CD4-positive, alpha-beta T cell (primary cell): ENCODE measurements around the gene BPHL. TPM values are rescaled to one million over a fixed set of nuclear protein-coding genes. Genes with fewer than 3 reads are reported as not detected.

Experiments
- ATAC-seq: fragments of 200-7000 bp; cut with Tn5 transposase; one replicate; pipeline ENCODE4 v1.10.0; 2022; ENCODE audit warnings: mild to moderate bottlenecking; ENCODE audit not compliant: poor library complexity
- CTCF ChIA-PET: fragments of 350-600 bp; sonication (Branson Sonifier 250); formaldehyde crosslinking; loops from one replicate; lab custom pipeline; 2021; ENCODE audit warnings: antibody characterized with exemption, inconsistent platforms; lab: Charles Lee
- POLR2A ChIA-PET: fragments of 350-600 bp; sonication (Branson Sonifier 250); formaldehyde crosslinking; loops from one replicate; lab custom pipeline; 2021; ENCODE audit warnings: antibody characterized with exemption, inconsistent platforms; lab: Charles Lee
- DNase-seq, 14 experiments: peaks; one replicate each; pipeline ENCODE4 v3.0.0-alpha.2; 2013 to 2020; ENCODE audit warnings: mixed read lengths in 2 of 14
- H3K27ac ChIP-seq, 2 donors: one replicate each; pipeline versions ENCODE4 v1.5.1 to v1.7.0; 2013; ENCODE audit warnings: low read length in 2 of 2, low read depth in 1 of 2, mild to moderate bottlenecking in 1 of 2
- H3K27me3 ChIP-seq, 2 experiments: 1 replicate in 1 of 2; 2 replicates in 1 of 2; pipeline versions ENCODE4 v1.6.1 to v1.7.0; 2013; ENCODE audit warnings: low read length in 2 of 2, control low read depth in 1 of 2, mild to moderate bottlenecking in 1 of 2, moderate library complexity in 1 of 2; ENCODE audit not compliant: insufficient read depth in 2 of 2, control insufficient read depth in 1 of 2
- H3K36me3 ChIP-seq: one replicate; pipeline ENCODE4 v1.6.1; 2013; ENCODE audit warnings: low read length, control low read depth; ENCODE audit not compliant: insufficient read depth
- H3K4me1 ChIP-seq: one replicate; pipeline ENCODE4 v1.6.1; 2013; ENCODE audit warnings: low read length, control low read depth; ENCODE audit not compliant: insufficient read depth
- H3K4me3 ChIP-seq: one replicate; pipeline ENCODE4 v1.5.1; 2013; ENCODE audit warnings: mild to moderate bottlenecking, low read length, moderate library complexity
- H3K9me3 ChIP-seq, 2 experiments: 1 replicate in 1 of 2; 2 replicates in 1 of 2; pipeline versions ENCODE4 v1.6.1 to v1.7.0; 2013; ENCODE audit warnings: low read length in 2 of 2, mild to moderate bottlenecking in 2 of 2, control low read depth in 1 of 2, moderate library complexity in 1 of 2; ENCODE audit not compliant: control insufficient read depth in 1 of 2, insufficient read depth in 1 of 2
- H3K27ac Mint-ChIP-seq: one replicate; pipeline ENCODE4 v1.8.0; 2020; ENCODE audit warnings: mixed read lengths
- H3K27me3 Mint-ChIP-seq: one replicate; pipeline ENCODE4 v1.8.0; 2021; ENCODE audit warnings: mixed read lengths
- H3K36me3 Mint-ChIP-seq: one replicate; pipeline ENCODE4 v1.8.0; 2021; ENCODE audit warnings: low read depth, mixed read lengths
- H3K4me1 Mint-ChIP-seq: one replicate; pipeline ENCODE4 v1.8.0; 2021; ENCODE audit warnings: low read depth, mixed read lengths
- H3K4me3 Mint-ChIP-seq: one replicate; pipeline ENCODE4 v1.8.0; 2020; ENCODE audit warnings: mild to moderate bottlenecking, mixed read lengths
- H3K9me3 Mint-ChIP-seq: one replicate; pipeline ENCODE4 v1.8.0; 2020; ENCODE audit warnings: mixed read lengths
- CTCF ChIP-seq: fragments of 200-600 bp; IDR thresholded peaks from one replicate; pipeline ENCODE4 v1.8.0; 2022; ENCODE audit warnings: antibody characterized with exemption, mild to moderate bottlenecking
- intact Hi-C, 2 experiments: fragments of 100-400 bp; cut with DNase I in 1 of 2; cut with micrococcal nuclease in 1 of 2; formaldehyde crosslinking; loops; one replicate each; pipeline versions ENCODE4 v1.15.1 to v1.9.0; 2023 to 2025; cut with DNase I, micrococcal nuclease
- total RNA-seq, 174 experiments: library from RNA in 2 of 174; stranded (reverse) in 2 of 174; gene quantifications; one replicate each; pipeline ENCODE4 v1.2.3 and lab custom pipeline; 2021 to 2026

The BPHL gene
- total RNA-seq, 2 experiments from 2014 or later: 5.2 to 5.7 TPM

GRCh38 chr6:3139090-3139903 is 20.8 kb downstream of the BPHL start:
- Histone ChIP-seq H3K27ac (no peak overlapping the region), H3K9me3 (no peaks in the 10 kb centered on the region), H3K36me3 (peaks cover 13% of the 10 kb centered on the region), H3K27me3 (no peaks in the 10 kb centered on the region), H3K4me1 (no peaks in the 10 kb centered on the region), H3K4me3 (no peak overlapping the region)
- DNase-seq (peak in 2 of 14 experiments; percentile 52 to 66), ATAC-seq (no peak)
- Mint-ChIP-seq H3K9me3 (no peaks in the 10 kb centered on the region), H3K27me3 (no peaks in the 10 kb centered on the region), H3K36me3 (peaks cover 78% of the 10 kb centered on the region), H3K4me1 (no peaks in the 10 kb centered on the region), H3K4me3 (no peak overlapping the region), H3K27ac (no peak overlapping the region)
- ChIA-PET CTCF (no interaction called here), POLR2A (interaction anchor here (1.4 kb wide), 1 partner anchor 17 kb away, joined by 3 read pairs; the partner anchor contains the start of gene TUBB2A)
- no peak for TF ChIP-seq CTCF
- intact Hi-C loops: no loop called here

- no peak overlapping the region for H3K27ac Mint-ChIP-seq
- no peak overlapping the region for H3K4me3 Mint-ChIP-seq
- no peaks in the 10 kb centered on the region for H3K9me3 Mint-ChIP-seq
- ChIA-PET POLR2A (interaction anchor here (1.4 kb wide), 1 partner anchor 17 kb away, joined by 3 read pairs; the partner anchor contains the start of gene TUBB2A), CTCF (no interaction called here)
- no peak for TF ChIP-seq CTCF
- intact Hi-C loops: no loop called here
- Histone ChIP-seq H3K4me1 (no peaks in the 10 kb centered on the region), H3K4me3 (no peak overlapping the region), H3K36me3 (peaks cover 13% of the 10 kb centered on the region), H3K27ac (no peak overlapping the region), H3K9me3 (no peaks in the 10 kb centered on the region), H3K27me3 (no peaks in the 10 kb centered on the region)
- no peaks in the 10 kb centered on the region for H3K4me1 Mint-ChIP-seq
- peaks cover 80% of the 10 kb centered on the region for H3K36me3 Mint-ChIP-seq
- no peaks in the 10 kb centered on the region for H3K27me3 Mint-ChIP-seq
- DNase-seq: no peak
- no peak for ATAC-seq
These were observed 21.7 kb downstream of the BPHL start for GRCh38 chr6:3140201-3140600.

DNA sequence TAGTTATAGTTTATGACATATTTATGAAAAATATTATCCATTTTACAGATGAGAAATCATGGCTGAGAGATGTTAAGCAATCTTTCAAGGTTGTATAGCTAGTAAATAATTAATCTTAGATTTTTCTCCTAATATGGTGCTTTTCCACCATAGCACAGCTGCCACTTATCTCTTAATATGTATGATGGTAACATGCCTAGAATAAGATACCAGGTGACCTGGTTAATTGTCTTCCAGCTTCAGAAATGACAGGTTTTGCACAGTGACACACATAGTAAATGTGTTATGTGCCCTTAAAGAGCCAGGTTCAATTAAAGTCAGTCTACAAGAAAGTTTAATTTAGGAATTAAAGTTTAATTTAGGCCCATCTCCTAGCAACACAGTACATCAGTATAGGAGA is 24.0 kb downstream of the BPHL start:
- Mint-ChIP-seq H3K27me3 (no peaks in the 10 kb centered on the region), H3K4me3 (no peak overlapping the region), H3K4me1 (no peaks in the 10 kb centered on the region), H3K27ac (no peak overlapping the region), H3K9me3 (no peaks in the 10 kb centered on the region), H3K36me3 (peaks cover 61% of the 10 kb centered on the region)
- ATAC-seq (no peak), DNase-seq (no peak)
- Histone ChIP-seq H3K4me1 (no peaks in the 10 kb centered on the region), H3K27me3 (no peaks in the 10 kb centered on the region), H3K9me3 (no peaks in the 10 kb centered on the region), H3K27ac (no peak overlapping the region), H3K36me3 (peaks cover 8% of the 10 kb centered on the region), H3K4me3 (no peak overlapping the region)
- CTCF ChIA-PET: no interaction called here
- intact Hi-C loops: no loop called here
- no peak for TF ChIP-seq CTCF
- POLR2A ChIA-PET: no interaction called here
